Measurements from ENCODE around the gene TBC1D14.

TBC1D14 gene

GRCh38 chr4:7014815-7015214 is 105.2 kb downstream of the TBC1D14 start:
- TF ChIP-seq, protein P1, sequence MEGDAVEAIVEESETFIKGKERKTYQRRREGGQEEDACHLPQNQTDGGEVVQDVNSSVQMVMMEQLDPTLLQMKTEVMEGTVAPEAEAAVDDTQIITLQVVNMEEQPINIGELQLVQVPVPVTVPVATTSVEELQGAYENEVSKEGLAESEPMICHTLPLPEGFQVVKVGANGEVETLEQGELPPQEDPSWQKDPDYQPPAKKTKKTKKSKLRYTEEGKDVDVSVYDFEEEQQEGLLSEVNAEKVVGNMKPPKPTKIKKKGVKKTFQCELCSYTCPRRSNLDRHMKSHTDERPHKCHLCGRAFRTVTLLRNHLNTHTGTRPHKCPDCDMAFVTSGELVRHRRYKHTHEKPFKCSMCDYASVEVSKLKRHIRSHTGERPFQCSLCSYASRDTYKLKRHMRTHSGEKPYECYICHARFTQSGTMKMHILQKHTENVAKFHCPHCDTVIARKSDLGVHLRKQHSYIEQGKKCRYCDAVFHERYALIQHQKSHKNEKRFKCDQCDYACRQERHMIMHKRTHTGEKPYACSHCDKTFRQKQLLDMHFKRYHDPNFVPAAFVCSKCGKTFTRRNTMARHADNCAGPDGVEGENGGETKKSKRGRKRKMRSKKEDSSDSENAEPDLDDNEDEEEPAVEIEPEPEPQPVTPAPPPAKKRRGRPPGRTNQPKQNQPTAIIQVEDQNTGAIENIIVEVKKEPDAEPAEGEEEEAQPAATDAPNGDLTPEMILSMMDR (IDR thresholded peaks at IDR 0.05; ENCODE audit: extremely low read depth, insufficient read depth, missing control alignments) = no peak
- in situ Hi-C loops (cut with MboI; ENCODE audit: low pct_unique_long_range_greater_than_20kb, low sequenced_read_pairs, unreplicated experiment) = no loop called here
- DNase-seq (ENCODE audit: low spot score) = no peak

GRCh38 chr4:7015383-7016035 is 105.9 kb downstream of the TBC1D14 start:
- TF ChIP-seq, protein P1 (IDR thresholded peaks at IDR 0.05; ENCODE audit: extremely low read depth, insufficient read depth, missing control alignments) = no peak
- DNase-seq (ENCODE audit: low spot score) = no peak
- in situ Hi-C loops (cut with MboI; ENCODE audit: low pct_unique_long_range_greater_than_20kb, low sequenced_read_pairs, unreplicated experiment) = no loop called here

DNA sequence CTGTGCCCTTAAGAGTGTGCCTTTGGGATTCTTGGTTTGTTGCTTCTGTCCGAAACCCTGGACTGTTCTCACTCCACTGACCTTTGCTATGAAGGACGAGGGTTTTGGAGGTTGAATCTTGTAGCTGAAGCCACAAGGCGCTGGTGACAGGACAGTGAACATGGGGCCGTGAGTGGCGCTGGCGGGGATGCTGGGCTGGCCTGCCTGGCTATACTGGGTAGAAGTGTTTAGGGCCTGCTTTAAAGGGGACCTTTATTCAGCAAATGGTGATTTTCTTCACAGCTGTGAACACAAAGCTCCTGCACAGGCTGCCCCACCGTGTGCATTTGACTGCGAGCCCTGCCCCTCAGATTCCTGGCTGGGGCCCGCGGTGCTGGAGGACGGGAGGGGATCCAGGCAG is 106.5 kb downstream of the TBC1D14 start:
- in situ Hi-C loops (cut with MboI; ENCODE audit: low pct_unique_long_range_greater_than_20kb, low sequenced_read_pairs, unreplicated experiment) = no loop called here
- DNase-seq (ENCODE audit: low spot score) = no peak
- TF ChIP-seq, protein P1 (IDR thresholded peaks at IDR 0.05; ENCODE audit: extremely low read depth, insufficient read depth, missing control alignments) = no peak

DNA sequence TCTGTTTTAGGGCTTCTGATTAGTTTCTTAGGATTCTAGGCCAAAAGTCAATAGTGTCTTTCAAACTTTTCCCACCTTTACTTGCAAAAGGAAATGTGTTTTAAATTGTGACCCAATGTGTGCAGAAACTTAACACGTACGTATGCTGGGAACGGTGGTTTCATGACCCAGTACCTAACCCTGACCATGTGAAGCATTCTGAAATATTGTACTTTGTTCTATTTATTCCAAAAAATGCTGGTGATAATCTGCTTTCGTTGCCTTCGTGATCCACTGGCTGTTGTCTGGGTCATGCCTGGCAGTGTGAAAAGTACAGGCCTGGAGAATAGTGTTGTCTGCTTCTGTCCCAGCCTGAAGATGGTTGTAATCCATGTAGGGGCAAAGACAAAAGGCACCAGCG is 106.9 kb downstream of the TBC1D14 start:
- TF ChIP-seq, protein P1 (IDR thresholded peaks at IDR 0.05; ENCODE audit: extremely low read depth, insufficient read depth, missing control alignments) = no peak
- no peak for DNase-seq (ENCODE audit: low spot score)
- in situ Hi-C loops (cut with MboI; ENCODE audit: low pct_unique_long_range_greater_than_20kb, low sequenced_read_pairs, unreplicated experiment) = no loop called here

- in situ Hi-C loops (cut with MboI; ENCODE audit: low pct_unique_long_range_greater_than_20kb, low sequenced_read_pairs, unreplicated experiment) = no loop called here
- no peak for DNase-seq (ENCODE audit: low spot score)
- TF ChIP-seq, protein P1 (IDR thresholded peaks at IDR 0.05; ENCODE audit: extremely low read depth, insufficient read depth, missing control alignments) = no peak
Measured at GRCh38 chr4:7017446-7018048, 107.9 kb downstream of the TBC1D14 start.

- no peak for DNase-seq (ENCODE audit: low spot score)
- TF ChIP-seq, protein P1 (IDR thresholded peaks at IDR 0.05; ENCODE audit: extremely low read depth, insufficient read depth, missing control alignments) = no peak
- in situ Hi-C loops (cut with MboI; ENCODE audit: low pct_unique_long_range_greater_than_20kb, low sequenced_read_pairs, unreplicated experiment) = no loop called here
Measured at GRCh38 chr4:7018281-7018680, 108.7 kb downstream of the TBC1D14 start.
